Transverse colon (tissue), 4 donors: ENCODE results near the gene GRK6. TPM values are rescaled to one million over a fixed set of nuclear protein-coding genes. Genes with fewer than 3 reads are reported as not detected.

Source experiments
- DNase-seq: peaks from one replicate; pipeline ENCODE4 v3.0.0-alpha.2; 2019
- H3K27ac ChIP-seq, 4 donors: fragments of 200-600 bp; sonication (generic); 2 replicates each; pipeline ENCODE4 v1.5.1; 2016 to 2018; ENCODE audit warnings: inconsistent platforms in 4 of 4
- H3K27me3 ChIP-seq: fragments of 200-600 bp; sonication (generic); 2 replicates; pipeline ENCODE4 v1.5.1; 2017; ENCODE audit warnings: inconsistent platforms
- H3K36me3 ChIP-seq, 4 donors: fragments of 200-600 bp; sonication (generic); 2 replicates each; pipeline ENCODE4 v1.5.1; 2017 to 2019; ENCODE audit warnings: inconsistent platforms in 4 of 4
- H3K4me1 ChIP-seq, 4 donors: fragments of 200-600 bp; sonication (generic); 2 replicates each; pipeline ENCODE4 v1.5.1; 2017 to 2020; ENCODE audit warnings: inconsistent platforms in 4 of 4
- H3K4me3 ChIP-seq, 4 donors: fragments of 200-600 bp; sonication (generic); 1 replicate in 1 of 4; 2 replicates in 3 of 4; pipeline versions ENCODE4 v1.5.1 to v1.6.1; 2017 to 2019; ENCODE audit warnings: inconsistent platforms in 4 of 4
- H3K9me3 ChIP-seq, 2 donors: fragments of 200-600 bp; sonication (generic); 2 replicates each; pipeline ENCODE4 v1.5.1; 2017 to 2019; ENCODE audit warnings: inconsistent platforms in 2 of 2
- CTCF ChIP-seq, 5 experiments: fragments of 200-600 bp in 3 of 5; fragments of 450-650 bp in 2 of 5; sonication (generic) in 3 of 5; IDR thresholded peaks; 1 replicate in 2 of 5; 2 replicates in 3 of 5; pipeline ENCODE4 v1.5.1; 2016 to 2017; ENCODE audit warnings: antibody characterized with exemption in 5 of 5, inconsistent platforms in 3 of 5, mild to moderate bottlenecking in 2 of 5, moderate library complexity in 1 of 5
- EP300 ChIP-seq: sonication (generic); formaldehyde crosslinking; IDR thresholded peaks from one replicate; pipeline ENCODE4 v1.6.1; 2017; ENCODE audit warnings: antibody characterized with exemption, low read depth
- POLR2A ChIP-seq: fragments of 450-650 bp; IDR thresholded peaks from one replicate; pipeline ENCODE4 v1.6.1; 2016; ENCODE audit warnings: antibody characterized with exemption, mild to moderate bottlenecking, moderate library complexity
- POLR2AphosphoS5 ChIP-seq, 3 donors: sonication (generic); formaldehyde crosslinking; IDR thresholded peaks; one replicate each; pipeline ENCODE4 v1.6.1; 2016; ENCODE audit warnings: antibody characterized with exemption in 3 of 3
- WGBS, 2 donors: methylation state at CpG; one replicate each; pipeline ENCODE4 v1.1.5; 2018; ENCODE audit warnings: low coverage in 1 of 2; 5-methylcytosine and 5-hydroxymethylcytosine counted together
- in situ Hi-C, 4 donors: fragments of 200-750 bp; cut with MboI; loops; one replicate each; pipeline versions ENCODE4 v1.15.0 to v1.15.1; 2017; ENCODE audit warnings: low sequenced_read_pairs in 3 of 4, low pct_ligation_motif_present in 1 of 4, low pct_unique_long_range_greater_than_20kb in 1 of 4
- intact Hi-C: fragments of 100-400 bp; cut with DNase I; formaldehyde crosslinking; loops from one replicate; pipeline ENCODE4 v1.15.1; 2023; ENCODE audit warnings: low total_unique reads
- total RNA-seq, 4 donors: library from RNA; depleted of rRNA; stranded (reverse); fragments of >200 nt; gene quantifications; one replicate each; pipeline ENCODE4 v1.1.0, GENCODE V29; 2016

Gene GRK6
- total RNA-seq, 4 donors from 2014 or later: 21.5 to 40.5 (median 36.4) TPM

DNA sequence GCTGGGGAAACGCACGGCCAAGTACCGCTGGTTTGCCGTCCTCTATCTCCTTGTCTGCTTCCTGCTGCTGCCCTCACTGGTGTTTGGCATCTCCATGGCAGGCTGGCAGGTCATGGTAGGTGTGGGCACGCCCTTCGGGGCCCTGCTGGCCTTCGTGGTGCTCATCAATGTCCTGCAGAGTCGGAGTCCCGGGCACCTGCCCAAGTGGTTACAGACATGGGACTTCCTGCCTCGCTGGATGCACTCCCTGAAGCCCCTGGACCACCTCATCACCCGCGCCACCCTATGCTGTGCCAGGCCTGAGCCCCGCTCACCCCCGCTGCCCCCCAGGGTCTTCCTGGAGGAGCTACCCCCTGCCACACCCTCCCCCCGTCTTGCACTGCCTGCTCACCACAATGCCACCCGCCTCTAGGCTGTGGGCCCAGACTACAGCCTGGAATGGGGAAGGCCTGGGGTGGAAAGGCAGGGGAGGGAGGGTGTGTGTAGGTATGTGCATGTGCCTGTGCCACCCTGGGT lies 28.5 kb upstream of the GRK6 start:
- no peak for DNase-seq
- intact Hi-C loops: no loop called here
- no peak overlapping the region for H3K4me3 ChIP-seq
- H3K4me1 ChIP-seq: peaks cover 5 to 22% (median 22%) of the 10 kb centered on the region in 4 donors
- no peaks in the 10 kb centered on the region for H3K9me3 ChIP-seq
- H3K36me3 ChIP-seq: no peaks in the 10 kb centered on the region
- no peak for TF ChIP-seq POLR2A
- TF ChIP-seq POLR2AphosphoS5 (IDR thresholded peaks at IDR 0.05): no peak
- TF ChIP-seq CTCF (IDR thresholded peaks at IDR 0.05): no peak
- TF ChIP-seq EP300: no peak
- WGBS, 2 donors: 80 to 85% methylated on average over 1 to 16 of the region's 16 CpGs
- in situ Hi-C loops: loop anchor here in 3 of 4 donors (10.0 to 25.0 kb wide), 3 partner anchors 47 to 114 kb away; partner anchors contain the start of genes DOK3 (in 2 of the 3), DDX41 (in 1 of the 3) and PRR7 (in 1 of the 3)
- H3K27ac ChIP-seq: no peak overlapping the region
- H3K27me3 ChIP-seq: peaks cover 38% of the 10 kb centered on the region

DNA sequence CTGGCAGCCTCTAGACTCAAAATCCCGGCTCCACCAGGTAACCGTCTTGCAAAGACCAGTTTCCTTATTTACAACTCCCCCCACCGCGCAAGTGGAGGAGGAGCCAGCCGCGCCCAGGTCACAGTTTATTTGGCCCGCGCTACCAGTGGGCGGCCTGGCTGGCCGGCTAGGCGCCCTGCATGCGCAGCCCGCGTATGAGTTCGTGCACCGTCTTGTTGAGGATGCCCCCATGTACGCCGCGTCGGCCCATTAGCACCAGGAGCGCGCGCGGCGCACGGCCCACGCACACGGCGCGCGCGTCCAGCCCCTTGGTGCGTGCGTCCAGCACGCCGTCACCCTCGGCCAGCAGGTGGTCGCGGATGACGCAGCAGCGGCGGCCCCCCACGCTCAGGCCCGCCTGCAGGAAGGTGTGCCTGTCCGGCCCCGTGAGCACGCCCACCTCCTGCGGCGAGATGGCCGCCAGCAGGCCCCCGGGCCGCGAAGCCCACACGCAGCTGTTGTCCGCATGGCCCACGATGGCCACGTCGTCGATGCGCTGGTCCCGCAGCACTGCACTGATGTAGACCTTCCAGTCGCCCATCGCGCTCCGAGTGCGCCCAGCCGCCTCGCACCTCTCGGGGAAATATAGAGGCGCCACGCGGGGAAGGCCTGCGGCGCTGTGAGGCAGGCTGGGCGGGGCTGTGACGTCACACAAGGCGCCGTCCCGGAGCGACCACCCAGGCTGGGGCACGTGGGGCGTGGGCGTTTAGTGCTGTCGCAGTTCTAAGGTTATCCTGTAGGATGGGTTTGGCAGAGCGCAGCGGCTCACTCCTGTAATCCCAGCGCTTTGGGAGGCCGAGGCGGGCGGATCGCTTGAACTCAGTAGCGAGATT lies 26.2 kb upstream of the GRK6 start, which contains the start of gene PFN3:
PFN3 (minus strand) TSS at position 665 of the 872 bp plus-strand sequence; CDS start at position 580, 85 bp downstream.
- Histone ChIP-seq H3K9me3 (no peaks in the 10 kb centered on the region), H3K36me3 (no peaks in the 10 kb centered on the region), H3K4me1 (peaks cover 20 to 45% (median 42%) of the 10 kb centered on the region in 4 donors), H3K4me3 (no peak within 1 kb of the TSS), H3K27me3 (peaks cover 48% of the 10 kb centered on the region), H3K27ac (peak within 1 kb of the TSS in 3 of 4 donors; percentile 21 to 55 (median 40))
- peak; percentile 78 for DNase-seq
- TF ChIP-seq EP300 (no peak), POLR2A (no peak), POLR2AphosphoS5 (IDR thresholded peaks at IDR 0.05) (no peak), CTCF (IDR thresholded peaks at IDR 0.05) (no peak)
- intact Hi-C loops (no loop called here), in situ Hi-C loops (loop anchor here in 3 of 4 donors (10.0 to 25.0 kb wide), 3 partner anchors 45 to 112 kb away; partner anchors contain the start of genes DOK3 (in 2 of the 3), DDX41 (in 1 of the 3) and PRR7 (in 1 of the 3))
- WGBS, 2 donors: 49% methylated on average over 72 of the region's 92 CpGs; no CpG with 5 or more reads in 1 of the 2 donors

DNA sequence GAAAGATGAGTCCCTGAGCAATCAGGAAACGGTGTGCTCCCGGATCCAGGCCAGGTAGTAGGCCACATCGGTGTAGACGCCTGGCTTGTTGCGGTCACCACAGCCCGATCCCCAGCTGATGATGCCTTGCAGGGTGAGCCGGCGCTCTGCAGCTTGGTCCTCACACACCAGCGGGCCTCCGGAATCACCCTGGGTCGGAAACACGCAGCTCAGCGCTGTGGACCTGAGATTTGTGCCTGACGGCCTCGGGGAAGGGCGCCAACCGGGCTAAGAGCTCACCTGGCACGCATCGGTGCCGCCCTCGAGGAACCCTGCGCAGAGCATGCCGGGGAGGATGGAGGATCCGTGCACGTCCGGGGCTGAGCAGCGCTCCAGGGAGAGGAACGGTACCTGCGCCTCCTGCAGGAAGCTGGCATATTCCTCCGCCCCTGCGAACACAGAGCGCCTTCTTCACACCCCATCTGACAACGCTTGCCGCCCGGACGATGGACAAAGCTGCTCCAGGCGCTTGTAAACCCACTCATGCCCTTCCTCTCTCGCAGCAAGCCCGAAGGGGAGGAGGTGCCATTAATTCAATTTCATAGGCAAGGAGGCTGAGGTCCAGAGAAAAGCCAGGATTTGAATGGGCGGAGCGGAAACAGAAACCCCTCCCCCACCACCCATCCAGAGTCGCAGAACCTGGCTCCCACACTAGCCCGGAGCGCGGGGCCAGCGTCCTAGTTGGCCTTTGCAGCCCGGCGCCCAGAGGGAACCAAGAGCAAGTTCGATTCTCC lies 24.0 kb upstream of the GRK6 start:
- Histone ChIP-seq H3K4me3 (peak overlapping the region in 3 of 4 donors; percentile 34 to 81 (median 60)), H3K27me3 (peaks cover 48% of the 10 kb centered on the region), H3K9me3 (no peaks in the 10 kb centered on the region), H3K27ac (peak overlapping the region; percentile 61 to 86 (median 74)), H3K36me3 (no peaks in the 10 kb centered on the region), H3K4me1 (peaks cover 20 to 50% (median 42%) of the 10 kb centered on the region in 4 donors)
- in situ Hi-C loops (no loop called here), intact Hi-C loops (loop anchor here (2.0 kb wide), 2 partner anchors 44 to 52 kb away; partner anchors contain the start of gene PRR7)
- DNase-seq: peak; percentile 86
- WGBS, 2 donors: 12% methylated on average over 44 of the region's 49 CpGs; no CpG with 5 or more reads in 1 of the 2 donors
- TF ChIP-seq CTCF (IDR thresholded peaks at IDR 0.05): peak; percentile 18 to 70 (median 41)
- no peak for TF ChIP-seq EP300
- no peak for TF ChIP-seq POLR2A
- peak; percentile 11 to 56 (median 30) for TF ChIP-seq POLR2AphosphoS5 (IDR thresholded peaks at IDR 0.05)
